ENCODE results near the gene DPYSL5. TPM values are rescaled to one million over a fixed set of nuclear protein-coding genes. Genes with fewer than 3 reads are reported as not detected.

DPYSL5 gene
- polyA plus RNA-seq, 1 donor from 2014 or later: not detected

- no peak overlapping the region for H3K27ac Mint-ChIP-seq
- H3K36me3 Mint-ChIP-seq: no peaks in the 10 kb centered on the region
- H3K4me3 Mint-ChIP-seq: no peak overlapping the region
- no peaks in the 10 kb centered on the region for H3K4me1 Mint-ChIP-seq
- no peaks in the 10 kb centered on the region for H3K9me3 Mint-ChIP-seq
- H3K27me3 Mint-ChIP-seq: peaks cover 10% of the 10 kb centered on the region
Measured at GRCh38 chr2:26820932-26821331, 27.0 kb upstream of the DPYSL5 start.

- Mint-ChIP-seq H3K27ac (no peak overlapping the region), H3K36me3 (no peaks in the 10 kb centered on the region), H3K4me3 (no peak overlapping the region), H3K4me1 (no peaks in the 10 kb centered on the region), H3K9me3 (no peaks in the 10 kb centered on the region), H3K27me3 (peaks cover 1% of the 10 kb centered on the region)
Measured at GRCh38 chr2:26822877-26823276, 25.1 kb upstream of the DPYSL5 start.

- Mint-ChIP-seq H3K27me3 (peaks cover 25% of the 10 kb centered on the region), H3K36me3 (no peaks in the 10 kb centered on the region), H3K4me1 (no peaks in the 10 kb centered on the region), H3K9me3 (no peaks in the 10 kb centered on the region), H3K27ac (no peak overlapping the region), H3K4me3 (no peak overlapping the region)
Measured at GRCh38 chr2:26838121-26838906, 9.6 kb upstream of the DPYSL5 start.

GRCh38 chr2:26840937-26841610 is 6.9 kb upstream of the DPYSL5 start:
- Mint-ChIP-seq H3K36me3 (no peaks in the 10 kb centered on the region), H3K4me1 (peaks cover 0 to 4% (median 0%) of the 10 kb centered on the region in 3 donors), H3K4me3 (no peak overlapping the region), H3K9me3 (no peaks in the 10 kb centered on the region), H3K27ac (no peak overlapping the region), H3K27me3 (peaks cover 26% of the 10 kb centered on the region)

GRCh38 chr2:26843041-26843440 is 4.9 kb upstream of the DPYSL5 start:
- no peaks in the 10 kb centered on the region for H3K9me3 Mint-ChIP-seq
- peaks cover 6 to 14% (median 9%) of the 10 kb centered on the region in 3 donors for H3K4me1 Mint-ChIP-seq
- H3K36me3 Mint-ChIP-seq: no peaks in the 10 kb centered on the region
- no peak overlapping the region for H3K27ac Mint-ChIP-seq
- no peak overlapping the region for H3K4me3 Mint-ChIP-seq
- peaks cover 39% of the 10 kb centered on the region for H3K27me3 Mint-ChIP-seq

- Mint-ChIP-seq H3K4me1 (peaks cover 6 to 14% (median 12%) of the 10 kb centered on the region in 3 donors), H3K4me3 (no peak overlapping the region), H3K27ac (no peak overlapping the region), H3K27me3 (peaks cover 35% of the 10 kb centered on the region), H3K36me3 (no peaks in the 10 kb centered on the region), H3K9me3 (no peaks in the 10 kb centered on the region)
Measured at GRCh38 chr2:26845021-26845420, 2.9 kb upstream of the DPYSL5 start.

- H3K27ac Mint-ChIP-seq: peak overlapping the region in 2 of 3 donors; percentile 80 to 88
Measured at GRCh38 chr2:26846334-26847306, 1.3 kb upstream of the DPYSL5 start.

GRCh38 chr2:26847307-26847654 is 651 bp upstream of the DPYSL5 start:
- H3K4me3 Mint-ChIP-seq: peak overlapping the region in 3 of 4 donors; percentile 46 to 80 (median 74)
- H3K36me3 Mint-ChIP-seq: no peaks in the 10 kb centered on the region
- peak overlapping the region in 2 of 3 donors; percentile 16 to 28 for H3K27ac Mint-ChIP-seq
- H3K4me1 Mint-ChIP-seq: peaks cover 6 to 14% (median 14%) of the 10 kb centered on the region in 3 donors
- H3K27me3 Mint-ChIP-seq: peaks cover 36% of the 10 kb centered on the region
- no peaks in the 10 kb centered on the region for H3K9me3 Mint-ChIP-seq

More at GRCh38 chr2:26846334-26847306, 1.3 kb upstream of the DPYSL5 start:
- Mint-ChIP-seq H3K4me3 (peak overlapping the region; percentile 62 to 91 (median 90)), H3K4me1 (peaks cover 6 to 14% (median 14%) of the 10 kb centered on the region in 3 donors), H3K9me3 (no peaks in the 10 kb centered on the region), H3K27me3 (peaks cover 34% of the 10 kb centered on the region), H3K36me3 (no peaks in the 10 kb centered on the region)

GRCh38 chr2:26848336-26849055 is 564 bp downstream of the DPYSL5 start:
- Mint-ChIP-seq H3K9me3 (no peaks in the 10 kb centered on the region), H3K27me3 (peaks cover 34% of the 10 kb centered on the region), H3K27ac (no peak overlapping the region), H3K4me1 (peaks cover 6 to 14% (median 14%) of the 10 kb centered on the region in 3 donors), H3K36me3 (no peaks in the 10 kb centered on the region), H3K4me3 (peak overlapping the region in 3 of 4 donors; percentile 71 to 73 (median 72))

GRCh38 chr2:26849056-26849999 is 1.4 kb downstream of the DPYSL5 start:
- Mint-ChIP-seq H3K4me1 (peaks cover 6 to 14% (median 14%) of the 10 kb centered on the region in 3 donors), H3K9me3 (no peaks in the 10 kb centered on the region), H3K36me3 (no peaks in the 10 kb centered on the region), H3K27ac (no peak overlapping the region), H3K27me3 (peaks cover 33% of the 10 kb centered on the region), H3K4me3 (peak overlapping the region in 3 of 4 donors; percentile 69 to 72 (median 70))

- H3K36me3 Mint-ChIP-seq: no peaks in the 10 kb centered on the region
- H3K27me3 Mint-ChIP-seq: peaks cover 33% of the 10 kb centered on the region
- no peaks in the 10 kb centered on the region for H3K9me3 Mint-ChIP-seq
- H3K4me3 Mint-ChIP-seq: peak overlapping the region in 2 of 4 donors; percentile 41 to 73
- peaks cover 6 to 14% (median 14%) of the 10 kb centered on the region in 3 donors for H3K4me1 Mint-ChIP-seq
- no peak overlapping the region for H3K27ac Mint-ChIP-seq
Measured at GRCh38 chr2:26850000-26850431, 2.1 kb downstream of the DPYSL5 start.

- peak overlapping the region in 2 of 4 donors; percentile 27 to 73 for H3K4me3 Mint-ChIP-seq
Measured at GRCh38 chr2:26850505-26850904, 2.6 kb downstream of the DPYSL5 start.

More at GRCh38 chr2:26850505-26850904, 2.6 kb downstream of the DPYSL5 start:
- Mint-ChIP-seq H3K9me3 (no peaks in the 10 kb centered on the region), H3K4me1 (peaks cover 6 to 14% (median 14%) of the 10 kb centered on the region in 3 donors), H3K27me3 (peaks cover 31% of the 10 kb centered on the region), H3K27ac (no peak overlapping the region), H3K36me3 (no peaks in the 10 kb centered on the region)
